GM12878 (cell line): ENCODE measurements around the gene ZNF230. TPM values are rescaled to one million over a fixed set of nuclear protein-coding genes. Genes with fewer than 3 reads are reported as not detected.

ENCODE experiments used
- ATAC-seq: fragments of 200-7000 bp; cut with Tn5 transposase; 3 replicates; pipeline ENCODE4 v1.9.1; 2020; ENCODE audit warnings: mild to moderate bottlenecking, moderate library complexity
- BruUV-seq: library from RNA; stranded (reverse); fragments of 400-500 nt; replicated peaks from 2 replicates; lab custom pipeline; 2021; lab: Mats Ljungman, UMichigan
- CTCF ChIA-PET: fragments of 300-600 bp; sonication (Branson Sonifier 250); formaldehyde crosslinking; extraction: SDS; loops from one replicate; lab custom pipeline; 2021; ENCODE audit warnings: inconsistent platforms; lab: Yijun Ruan, JAX
- POLR2A ChIA-PET: fragments of 350-600 bp; formaldehyde crosslinking; extraction: SDS; loops from one replicate; lab custom pipeline; 2021; ENCODE audit warnings: inconsistent platforms; lab: Charles Lee
- RAD21 ChIA-PET: fragments of 300-600 bp; sonication (Branson Sonifier 250); formaldehyde crosslinking; loops from one replicate; lab custom pipeline; 2023; ENCODE audit warnings: antibody characterized with exemption; ENCODE audit not compliant: unreplicated experiment; lab: Charles Lee
- SMC1A ChIA-PET: fragments of 300-600 bp; sonication (Branson Sonifier 250); formaldehyde crosslinking; loops from one replicate; lab custom pipeline; 2023; ENCODE audit not compliant: unreplicated experiment, uncharacterized antibody; lab: Charles Lee
- DNase-seq: peaks from one replicate; pipeline ENCODE4 v3.0.0-alpha.2; 2011; ENCODE audit warnings: low read depth, low spot score
- FAIRE-seq: peaks from 3 replicates; lab custom pipeline; 2011; peaks lifted over from hg19 to GRCh38; lab: Jason Lieb, UNC
- H2AFZ ChIP-seq: 2 replicates; pipeline ENCODE4 v1.6.0; 2011; ENCODE audit warnings: low read depth, low read length, control low read depth; ENCODE audit not compliant: control insufficient read depth
- H3K27ac ChIP-seq: 2 replicates; pipeline ENCODE4 v1.5.1; 2011; ENCODE audit warnings: control low read depth; ENCODE audit not compliant: control insufficient read depth, insufficient read depth
- H3K27me3 ChIP-seq, 2 experiments: replicated peaks in 1 of 2; 2 replicates each; pipeline versions ENCODE4 v1.6.0 to v1.6.1; 2011; ENCODE audit warnings: low read length in 1 of 2; ENCODE audit not compliant: control insufficient read depth in 2 of 2, insufficient read depth in 2 of 2
- H3K36me3 ChIP-seq, 2 experiments: 2 replicates each; pipeline ENCODE4 v1.5.1; 2011; ENCODE audit warnings: low read length in 1 of 2; ENCODE audit not compliant: control insufficient read depth in 2 of 2, insufficient read depth in 2 of 2
- H3K4me1 ChIP-seq: 2 replicates; pipeline ENCODE4 v1.6.1; 2011; ENCODE audit warnings: mild to moderate bottlenecking, low read length, moderate library complexity, mixed read lengths; ENCODE audit not compliant: control insufficient read depth, insufficient read depth
- H3K4me2 ChIP-seq: 2 replicates; pipeline ENCODE4 v1.6.0; 2011; ENCODE audit warnings: control low read depth; ENCODE audit not compliant: control insufficient read depth, insufficient read depth
- H3K4me3 ChIP-seq: fragments of 200-600 bp; sonication (generic); 2 replicates; pipeline ENCODE4 v1.5.1; 2016
- H3K79me2 ChIP-seq: 2 replicates; pipeline ENCODE4 v1.6.0; 2011; ENCODE audit warnings: low read length; ENCODE audit not compliant: control insufficient read depth, insufficient read depth
- H3K9ac ChIP-seq: 2 replicates; pipeline ENCODE4 v1.8.0; 2011; ENCODE audit warnings: low read length, control low read depth, mixed read lengths; ENCODE audit not compliant: control insufficient read depth, insufficient read depth
- H3K9me3 ChIP-seq: replicated peaks from 3 replicates; pipeline ENCODE4 v1.5.1; 2011; ENCODE audit warnings: mild to moderate bottlenecking, low read length; ENCODE audit not compliant: control insufficient read depth, insufficient read depth
- H4K20me1 ChIP-seq: 2 replicates; pipeline ENCODE4 v1.6.0; 2011; ENCODE audit not compliant: control insufficient read depth, insufficient read depth
- E2F8 ChIP-seq: fragments of 450-650 bp; IDR thresholded peaks from 2 replicates; pipeline ENCODE4 v1.6.1; 2018; ENCODE audit warnings: mild to moderate bottlenecking, low read depth, moderate library complexity; ENCODE audit not compliant: partially characterized antibody
- E4F1 ChIP-seq: fragments of 450-650 bp; IDR thresholded peaks from 2 replicates; pipeline ENCODE4 v1.6.1; 2018; ENCODE audit warnings: borderline replicate concordance, mild to moderate bottlenecking; ENCODE audit not compliant: partially characterized antibody
- EED ChIP-seq: sonication (generic); IDR thresholded peaks from 2 replicates; pipeline ENCODE4 v1.6.1; 2016; ENCODE audit warnings: antibody characterized with exemption, low read depth
- ELK1 ChIP-seq: IDR thresholded peaks from 2 replicates; pipeline ENCODE4 v1.6.1; 2012; ENCODE audit warnings: low read depth, low read length, improper control_type of control experiment
- GATAD2B ChIP-seq: fragments of 450-650 bp; conservative IDR thresholded peaks from 2 replicates; pipeline ENCODE4 v1.6.1; 2017; ENCODE audit warnings: low read depth, mild to moderate bottlenecking, moderate library complexity
- HDGF ChIP-seq: fragments of 450-650 bp; IDR thresholded peaks from 2 replicates; pipeline ENCODE4 v1.6.1; 2016; ENCODE audit warnings: antibody characterized with exemption
- IRF4 ChIP-seq: IDR thresholded peaks from 2 replicates; pipeline ENCODE4 v1.6.1; 2011; ENCODE audit warnings: low read depth, low read length
- NFIC ChIP-seq: IDR thresholded peaks from 2 replicates; pipeline ENCODE4 v1.6.1; 2012; ENCODE audit warnings: low read depth, mild to moderate bottlenecking, inconsistent platforms, low read length, moderate library complexity
- PML ChIP-seq: IDR thresholded peaks from 2 replicates; pipeline ENCODE4 v1.6.1; 2012; ENCODE audit warnings: low read length, inconsistent platforms
- SIN3A ChIP-seq: IDR thresholded peaks from 2 replicates; pipeline ENCODE4 v1.6.1; 2012; ENCODE audit warnings: low read depth, low read length, improper control_type of control experiment
- SREBF2 ChIP-seq: IDR thresholded peaks from 2 replicates; pipeline ENCODE4 v1.6.1; 2012; ENCODE audit warnings: mild to moderate bottlenecking, low read length
- STAT1 ChIP-seq: fragments of 450-650 bp; conservative IDR thresholded peaks from 2 replicates; pipeline ENCODE4 v1.6.1; 2014; ENCODE audit warnings: antibody characterized with exemption, mild to moderate bottlenecking
- USF1 ChIP-seq: IDR thresholded peaks from 2 replicates; pipeline ENCODE4 v1.6.1; 2011; ENCODE audit warnings: borderline replicate concordance, low read depth, mild to moderate bottlenecking, moderate library complexity, mixed read lengths, low read length; ENCODE audit not compliant: insufficient read depth; ENCODE audit errors: extremely low read length
- WRNIP1 ChIP-seq: IDR thresholded peaks from 2 replicates; pipeline ENCODE4 v1.6.1; 2011; ENCODE audit warnings: low read depth, low read length, improper control_type of control experiment, borderline replicate concordance
- ZNF24 ChIP-seq: fragments of 450-650 bp; IDR thresholded peaks from 2 replicates; pipeline ENCODE4 v1.6.1; 2017; ENCODE audit warnings: antibody characterized with exemption, mild to moderate bottlenecking
- WGBS: methylation state at CpG from one replicate; pipeline ENCODE4 v1.1.6; 2016; ENCODE audit warnings: low lambda C conversion rate; ENCODE audit not compliant: insufficient replicate concordance, insufficient coverage; ENCODE audit errors: missing lambda C conversion rate; 5-methylcytosine and 5-hydroxymethylcytosine counted together
- in situ Hi-C: fragments of 300-500 bp; cut with MboI; formaldehyde crosslinking; loops from 9 replicates; pipeline ENCODE4 v1.14.3; 2018; ENCODE audit warnings: mixed read lengths
- intact Hi-C: fragments of 100-400 bp; cut with micrococcal nuclease; formaldehyde crosslinking; loops from one replicate; pipeline ENCODE4 v1.14.2; 2022; ENCODE audit not compliant: unreplicated experiment
- polyA plus RNA-seq, 11 experiments: library from polyadenylated mRNA; depleted of rRNA in 4 of 11; unstranded in 6 of 11; stranded (reverse) in 5 of 11; fragments of >200 nt; fragmentation: Nextera tagmentation in 4 of 11; fragmentation: Illumina TruSeq in 1 of 11; extraction: Ambion mirVana in 4 of 11; extraction: Trizol in 1 of 11; gene quantifications; 1 replicate in 1 of 11; 2 replicates in 10 of 11; pipeline versions ENCODE4 v1.2.1 to v1.2.3, GENCODE V29; 2011 to 2016; ENCODE audit warnings: inconsistent platforms in 2 of 11, missing spikeins in 2 of 11, low read depth in 1 of 11
- total RNA-seq, 4 experiments: library from RNA; depleted of rRNA in 3 of 4; stranded (reverse); fragments of >200 nt in 3 of 4; fragmentation: Illumina TruSeq in 1 of 4; extraction: Trizol in 1 of 4; gene quantifications; 2 replicates each; pipeline versions ENCODE4 v1.2.1 to v1.2.3, GENCODE V29; 2013 to 2021

The ZNF230 gene
- total and polyA plus RNA-seq, 10 of the 15 experiments (the other 5 are each of a cell fraction or from before 2014, with no cell fraction given), result 1.8 to 9.1 (median 3.5) TPM

GRCh38 chr19:44051650-44052402 lies 49.1 kb downstream of the ZNF230 start, which contains the start of gene ZNF223:
Gene ZNF223, plus strand, starts transcription at chr19:44052036. Its CDS starts 3,141 bp downstream, at chr19:44055177.
- Histone ChIP-seq H4K20me1 (no peaks in the 10 kb centered on the region), H2AFZ (peak within 1 kb of the TSS; percentile 91), H3K4me1 (no peaks in the 10 kb centered on the region), H3K9ac (peak within 1 kb of the TSS; percentile 58), H3K27ac (no peak within 1 kb of the TSS), H3K36me3 (no peaks in the 10 kb centered on the region), H3K79me2 (no peaks in the 10 kb centered on the region), H3K4me2 (peak within 1 kb of the TSS; percentile 6), H3K9me3 (peaks cover 7% of the 10 kb centered on the region; the same call in 2 of the 3 replicates), H3K27me3 (no peaks in the 10 kb centered on the region), H3K4me3 (peak within 1 kb of the TSS; percentile 55)
- ATAC-seq (peak; percentile 98), DNase-seq (peak; percentile 69), FAIRE-seq (peak; percentile 72)
- ChIA-PET POLR2A (interaction anchor here (1.5 to 2.2 kb wide), 2 partner anchors 22 to 43 kb away, joined by 3 to 6 read pairs; no protein-coding TSS in a partner anchor), RAD21 (interaction anchor here (0.7 to 1.2 kb wide), 3 partner anchors 48 to 117 kb away, joined by 3 read pairs; partner anchors contain the start of genes ZNF226 and ZNF45), SMC1A (interaction anchor here (1.0 kb wide), 2 partner anchors 15 to 43 kb away, joined by 3 read pairs; no protein-coding TSS in a partner anchor), CTCF (interaction anchor here (1.0 to 2.4 kb wide), 3 partner anchors 10 to 116 kb away, joined by 3 to 5 read pairs (median 3); partner anchors contain the start of genes ZNF224 and ZNF45)
- WGBS, result 15% methylated on average over 37 of the region's 38 CpGs
- intact Hi-C loops, result no loop called here
- BruUV-seq, result no TSS peak
- in situ Hi-C loops, result no loop called here
- no peak for TF ChIP-seq PML
- no peak for TF ChIP-seq EED
- TF ChIP-seq GATAD2B, result peak; percentile 66; the same call in 1 of the 2 replicates
- TF ChIP-seq USF1, result no peak
- TF ChIP-seq STAT1, result no peak
- TF ChIP-seq HDGF, result no peak
- no peak for TF ChIP-seq SIN3A
- no peak for TF ChIP-seq ZNF24
- peak; percentile 13 for TF ChIP-seq E4F1
- no peak for TF ChIP-seq SREBF2
- no peak for TF ChIP-seq IRF4
- TF ChIP-seq WRNIP1, result no peak
- TF ChIP-seq ELK1, result peak; percentile 44; the same call in 1 of the 2 replicates
- no peak for TF ChIP-seq E2F8
- no peak for TF ChIP-seq NFIC
